HG02884 (cell line): ENCODE results near the gene HAGHL.
"Not testable (repeated sequence)": the region's sequence is repeated elsewhere in the genome, so short reads cannot be mapped to it uniquely, and the experiment has no call there.

Source experiments
- ATAC-seq: cut with Tn5 transposase; IDR thresholded peaks from one replicate; pipeline ENCODE4 v1.9.1; 2021; ENCODE audit warnings: mild to moderate bottlenecking, moderate library complexity; ENCODE audit not compliant: unreplicated experiment

Gene HAGHL

GRCh38 chr16:733382-734207, 6.7 kb downstream of the HAGHL start:
- no peak for ATAC-seq

- ATAC-seq, result no peak
These were observed 7.5 kb downstream of the HAGHL start for GRCh38 chr16:734208-734980.

GRCh38 chr16:734981-735881, 8.3 kb downstream of the HAGHL start:
- no peak for ATAC-seq

- no peak for ATAC-seq
These were observed 9.1 kb downstream of the HAGHL start for GRCh38 chr16:735982-736453.

- ATAC-seq, result no peak
These were observed 10.1 kb downstream of the HAGHL start for GRCh38 chr16:736936-737481.

GRCh38 chr16:739560-740458, 12.9 kb downstream of the HAGHL start:
- no peak for ATAC-seq

GRCh38 chr16:740459-740763, 13.5 kb downstream of the HAGHL start:
- ATAC-seq, result no peak

- ATAC-seq, result peak; percentile 61
These were observed 14.0 kb downstream of the HAGHL start, which contains the start of gene CIAO3 for GRCh38 chr16:740764-741505. CIAO3 (minus strand) TSS chr16:740997; CDS start chr16:740985, 12 bp downstream.

- ATAC-seq, result no peak
These were observed 15.2 kb downstream of the HAGHL start for GRCh38 chr16:741986-742629.

- ATAC-seq, result not testable (repeated sequence)
These were observed 16.0 kb downstream of the HAGHL start for GRCh38 chr16:742894-743293.

GRCh38 chr16:743794-744500, 17.0 kb downstream of the HAGHL start:
- no peak for ATAC-seq

- ATAC-seq, result no peak
These were observed 18.8 kb downstream of the HAGHL start for GRCh38 chr16:745739-746138.

- no peak for ATAC-seq
These were observed 19.7 kb downstream of the HAGHL start for GRCh38 chr16:746637-747036.

GRCh38 chr16:747978-748746, 21.3 kb downstream of the HAGHL start:
- no peak for ATAC-seq

GRCh38 chr16:749010-749409, 22.1 kb downstream of the HAGHL start:
- ATAC-seq, result no peak

GRCh38 chr16:750485-750884, 23.6 kb downstream of the HAGHL start:
- ATAC-seq, result no peak
